ENCODE data around the gene MEIKIN.

The MEIKIN gene

DNA sequence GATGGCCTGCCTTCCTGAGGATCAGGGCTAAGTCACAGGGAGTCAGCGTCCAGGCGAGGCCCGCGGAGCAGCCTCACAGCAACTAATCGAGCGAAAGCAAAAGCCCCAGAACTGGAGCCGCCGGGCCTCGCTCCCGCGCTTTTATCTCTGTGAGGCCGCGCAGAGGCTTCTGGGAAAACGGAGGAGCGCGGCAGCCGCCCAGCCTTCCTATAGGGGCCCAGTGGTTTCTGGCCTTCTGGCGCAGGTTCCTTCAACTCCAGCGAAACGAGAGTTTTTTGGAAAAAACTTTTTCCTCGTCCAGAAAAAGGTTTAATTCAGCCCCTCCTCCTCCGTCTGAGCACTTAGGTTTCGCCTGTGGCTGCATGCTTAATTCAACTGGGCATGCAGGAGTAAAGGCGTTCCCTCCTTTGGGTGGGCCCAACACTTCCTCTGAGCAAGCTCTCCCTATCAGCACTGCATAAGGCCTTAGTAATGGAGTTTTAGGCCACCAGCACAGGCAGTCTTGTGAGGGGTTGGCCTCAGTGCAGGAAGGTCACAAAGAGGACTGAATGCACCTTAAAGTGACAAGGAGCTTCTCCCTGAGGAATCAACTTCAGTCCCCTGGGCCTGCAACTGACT, at the start of gene MEIKIN:
TSS of gene MEIKIN (minus strand) at position 113 of the 618 bp plus-strand sequence. CDS start 158 bp downstream, outside the sequence.
- no peak for DNase-seq

DNA sequence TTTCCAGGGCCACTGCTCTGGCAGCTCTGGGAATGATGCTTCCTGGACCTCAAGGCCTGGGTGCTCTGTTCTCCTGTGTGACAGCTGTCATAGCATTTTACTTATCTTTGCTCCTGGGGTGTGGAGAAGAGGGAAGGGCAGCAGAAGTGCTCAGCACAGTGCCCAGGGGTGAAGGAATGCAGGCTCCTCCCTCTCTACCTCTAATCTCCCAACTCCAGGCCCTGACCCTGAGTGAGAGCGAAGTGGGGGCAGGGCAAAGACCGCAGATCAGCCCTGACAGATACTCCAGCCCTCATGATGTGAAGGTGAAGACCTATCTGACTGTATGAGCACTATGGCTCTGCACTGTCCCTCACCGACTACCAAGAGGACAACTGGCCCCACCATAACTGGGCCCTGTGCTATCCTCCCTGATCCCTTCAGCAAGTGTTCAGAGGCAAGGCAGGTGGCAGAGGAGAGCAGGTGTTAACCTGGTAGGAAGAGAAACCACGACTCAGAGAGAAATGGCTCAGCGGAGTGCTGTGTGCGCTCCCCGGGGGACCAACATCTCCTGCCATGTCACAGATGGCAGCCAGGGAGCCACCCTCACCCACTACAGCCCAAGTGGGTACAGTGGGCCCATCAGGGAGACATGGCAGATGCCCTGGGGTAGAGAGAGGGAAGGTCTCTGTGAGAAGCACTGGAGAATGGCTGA, 49.2 kb upstream of the MEIKIN start:
- DNase-seq = no peak

DNA sequence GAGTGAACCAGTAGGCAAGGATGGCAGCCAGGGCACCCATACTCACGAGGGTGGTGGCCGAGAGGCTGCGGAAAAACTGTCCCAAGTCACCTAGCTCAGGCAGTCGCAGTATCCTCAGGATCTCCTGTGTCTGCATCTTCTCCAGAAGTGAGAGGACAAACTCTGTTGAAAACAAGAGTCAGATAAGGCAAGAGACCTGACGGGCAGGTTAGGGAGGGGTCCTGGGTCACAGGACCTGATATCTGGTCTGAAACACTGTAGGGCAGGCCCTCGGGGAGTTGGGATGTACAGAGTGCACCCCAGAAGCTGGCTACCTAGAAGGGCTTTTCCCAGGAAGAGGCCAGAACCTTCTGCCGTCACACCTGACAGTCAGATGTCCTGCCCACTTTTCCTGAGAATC, 48.6 kb upstream of the MEIKIN start:
- DNase-seq = no peak

DNA sequence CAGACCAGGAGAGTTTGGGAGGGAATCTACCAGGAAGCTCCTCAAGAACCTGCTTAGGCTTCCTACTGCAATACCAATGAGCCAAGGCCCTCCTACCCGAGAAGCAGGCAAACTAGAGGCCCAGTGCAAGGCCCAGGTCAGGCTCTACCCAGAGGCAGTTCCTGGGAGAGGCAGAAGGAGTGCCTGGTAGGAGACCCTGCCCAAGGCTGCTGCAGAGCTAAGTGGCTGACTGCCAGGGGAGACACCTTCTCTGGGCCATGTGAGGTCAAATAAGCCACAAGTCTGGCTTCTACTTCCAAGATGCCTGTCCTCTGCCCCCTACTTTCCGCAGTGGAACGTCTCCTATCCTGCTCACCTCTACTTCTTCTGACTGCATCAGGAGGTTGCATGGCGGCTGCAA, 48.2 kb upstream of the MEIKIN start:
- DNase-seq = no peak

GRCh38 chr5:131992370-131992769, 46.9 kb upstream of the MEIKIN start:
- no peak for DNase-seq

DNA sequence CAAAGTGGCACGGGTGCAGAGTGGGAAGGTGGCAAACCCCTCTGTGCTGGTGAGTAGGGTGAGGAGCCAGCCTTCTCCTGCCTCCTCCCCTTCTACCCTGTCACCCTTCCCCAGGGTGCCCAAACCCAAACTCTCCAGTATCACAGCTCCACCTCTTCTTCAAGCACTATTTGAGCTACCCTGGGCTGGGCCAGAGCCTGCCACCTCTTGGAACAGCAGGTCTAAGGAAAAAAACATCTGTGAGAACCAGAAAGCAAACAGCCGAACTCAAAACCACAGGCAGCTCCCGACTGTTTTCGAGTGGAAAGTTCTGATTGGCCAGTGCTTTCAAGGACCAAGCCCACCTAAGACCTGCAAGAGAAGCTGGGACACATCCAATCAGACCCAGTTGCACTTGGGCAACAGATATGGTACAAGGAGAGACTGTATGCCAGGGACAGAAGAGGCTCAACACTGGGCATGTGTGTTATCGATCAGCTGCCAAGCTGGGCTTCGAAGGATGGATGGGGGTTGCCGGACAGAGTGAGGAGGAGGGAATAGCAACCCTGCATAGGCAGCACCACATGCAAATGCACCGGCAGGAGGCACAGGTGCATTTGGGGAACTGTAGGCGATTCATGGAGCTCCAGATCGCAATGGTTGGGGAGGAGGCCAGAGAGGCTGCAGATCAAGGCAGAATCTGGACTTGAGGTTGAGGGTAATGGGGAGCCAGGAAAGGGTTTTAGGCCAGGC, 46.3 kb upstream of the MEIKIN start:
- DNase-seq = no peak

DNA sequence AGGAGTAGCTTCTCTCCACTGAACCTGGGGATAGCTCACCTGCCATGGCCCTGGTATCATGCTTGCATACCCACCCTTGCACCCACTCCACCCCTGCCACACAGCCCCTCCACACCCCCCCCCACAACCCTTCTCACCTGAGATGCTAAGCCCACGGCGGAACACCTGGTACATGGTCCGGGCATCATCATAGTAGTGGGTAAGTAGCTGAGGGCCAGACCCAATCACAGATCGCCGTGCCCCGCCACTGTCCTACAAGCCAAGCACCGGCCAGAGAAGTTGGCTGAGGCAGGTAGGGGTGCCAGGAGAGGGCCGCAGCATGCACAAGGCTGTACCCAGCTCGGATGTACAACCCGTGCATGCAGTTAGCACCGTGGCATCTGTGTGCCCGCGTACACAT, 45.3 kb upstream of the MEIKIN start:
- no peak for DNase-seq

GRCh38 chr5:131988601-131989000, 43.1 kb upstream of the MEIKIN start:
- no peak for DNase-seq

- DNase-seq = no peak
These were observed 41.8 kb upstream of the MEIKIN start for GRCh38 chr5:131987251-131987650.

- no peak for DNase-seq
These were observed 40.9 kb upstream of the MEIKIN start for GRCh38 chr5:131986161-131986912.

- DNase-seq = no peak
These were observed 39.6 kb upstream of the MEIKIN start for GRCh38 chr5:131984956-131985665.

DNA sequence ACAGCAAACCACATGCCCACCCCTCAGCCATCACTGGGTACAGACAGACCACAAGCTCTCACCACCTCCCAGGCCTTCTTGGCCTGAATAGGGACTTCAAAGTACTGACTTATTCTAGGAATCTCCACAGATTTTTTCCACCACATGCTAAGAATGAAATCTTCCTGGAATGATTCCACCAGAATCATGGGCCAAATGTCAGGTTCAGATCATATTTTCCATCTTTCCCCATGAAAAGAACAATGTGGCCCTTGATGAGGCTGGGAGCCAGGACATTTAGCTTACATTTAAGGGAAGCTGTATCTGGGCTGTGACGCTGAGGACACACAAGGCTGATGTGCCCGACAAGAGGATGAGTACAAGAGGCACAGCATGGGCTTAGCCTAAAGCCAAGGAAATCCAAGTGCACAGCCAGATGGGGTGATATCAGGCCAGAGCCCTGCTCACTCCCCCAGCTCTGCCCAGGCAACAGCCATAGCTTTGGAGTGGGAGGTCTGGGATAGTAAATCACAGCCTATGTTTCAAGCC, 37.8 kb upstream of the MEIKIN start:
- DNase-seq = no peak

DNA sequence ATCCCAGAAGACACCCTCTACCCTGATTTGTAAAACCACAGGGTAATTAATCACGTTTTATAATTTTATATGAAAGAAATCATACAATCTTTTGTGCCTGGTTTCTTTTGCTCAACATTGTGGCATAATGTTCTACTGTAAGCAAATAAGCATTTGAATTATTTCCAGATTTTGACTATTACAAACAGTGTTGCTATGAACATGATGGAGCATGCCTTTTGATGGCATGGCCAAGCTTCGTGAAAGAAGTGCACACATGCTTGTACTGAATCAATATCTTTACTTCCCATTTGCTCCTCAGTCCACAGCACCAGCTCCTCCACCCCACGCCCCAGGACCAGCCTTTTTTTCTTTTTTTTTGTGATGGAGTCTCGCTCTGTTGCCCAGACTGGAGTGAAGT, 36.1 kb upstream of the MEIKIN start:
- DNase-seq = no peak

DNA sequence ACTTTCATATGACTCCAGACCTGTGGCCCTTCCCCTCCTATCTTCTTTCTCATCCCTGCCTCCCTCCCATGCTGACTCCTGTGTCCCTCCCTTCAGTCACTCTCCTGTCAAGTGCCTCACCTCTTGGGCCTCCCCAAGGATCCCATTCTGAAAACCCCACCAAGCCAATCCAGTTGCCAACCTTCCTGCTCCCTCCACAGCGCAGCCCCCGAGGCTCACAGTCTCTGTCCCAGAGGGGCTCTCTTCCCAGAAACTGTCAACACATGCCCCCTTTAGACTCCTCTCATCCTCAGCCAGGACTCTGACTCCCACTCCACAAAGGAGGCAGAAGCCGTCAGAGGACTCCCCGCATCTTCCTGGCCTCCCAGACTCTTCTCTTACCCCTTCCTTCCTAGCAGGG, 35.2 kb upstream of the MEIKIN start:
- DNase-seq = no peak

DNA sequence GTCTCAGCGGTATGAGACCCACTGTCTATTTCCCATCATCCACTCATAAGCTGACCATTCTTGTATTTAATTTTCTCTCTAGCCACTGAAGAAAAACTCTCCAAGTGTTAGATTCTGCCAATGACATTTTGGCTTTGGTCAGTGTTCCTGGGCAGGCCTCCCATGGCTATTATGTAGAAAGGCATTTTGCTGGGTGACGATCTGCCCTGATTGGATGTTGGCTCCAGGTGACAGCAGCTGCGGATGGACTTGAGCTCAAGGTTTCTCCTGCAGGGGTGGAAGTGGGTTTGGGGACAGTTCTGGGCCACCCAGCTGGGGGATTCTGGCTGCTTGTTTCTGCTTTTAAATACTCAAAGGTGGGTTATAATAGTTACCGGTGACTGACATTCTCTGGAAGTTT, 34.4 kb upstream of the MEIKIN start:
- no peak for DNase-seq

DNA sequence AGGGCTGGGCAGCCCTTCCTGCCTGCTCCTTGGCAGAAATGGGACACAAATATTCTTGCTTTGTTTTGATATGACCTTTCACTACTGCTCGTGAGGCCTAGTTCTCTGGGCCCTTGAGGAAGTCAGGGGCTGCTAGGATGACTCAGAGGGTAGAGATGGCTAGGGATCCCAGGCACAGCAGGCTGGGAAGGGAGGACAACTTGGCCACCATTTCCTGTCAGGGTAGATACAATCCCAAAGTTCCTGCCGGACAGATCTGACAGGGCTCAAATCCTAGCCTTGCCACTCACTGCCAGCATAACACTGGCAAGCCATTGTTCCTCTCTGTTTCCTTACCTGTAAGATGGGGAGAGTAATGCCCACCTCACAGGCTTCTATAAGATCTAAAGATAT, 31.7 kb upstream of the MEIKIN start:
- no peak for DNase-seq

DNA sequence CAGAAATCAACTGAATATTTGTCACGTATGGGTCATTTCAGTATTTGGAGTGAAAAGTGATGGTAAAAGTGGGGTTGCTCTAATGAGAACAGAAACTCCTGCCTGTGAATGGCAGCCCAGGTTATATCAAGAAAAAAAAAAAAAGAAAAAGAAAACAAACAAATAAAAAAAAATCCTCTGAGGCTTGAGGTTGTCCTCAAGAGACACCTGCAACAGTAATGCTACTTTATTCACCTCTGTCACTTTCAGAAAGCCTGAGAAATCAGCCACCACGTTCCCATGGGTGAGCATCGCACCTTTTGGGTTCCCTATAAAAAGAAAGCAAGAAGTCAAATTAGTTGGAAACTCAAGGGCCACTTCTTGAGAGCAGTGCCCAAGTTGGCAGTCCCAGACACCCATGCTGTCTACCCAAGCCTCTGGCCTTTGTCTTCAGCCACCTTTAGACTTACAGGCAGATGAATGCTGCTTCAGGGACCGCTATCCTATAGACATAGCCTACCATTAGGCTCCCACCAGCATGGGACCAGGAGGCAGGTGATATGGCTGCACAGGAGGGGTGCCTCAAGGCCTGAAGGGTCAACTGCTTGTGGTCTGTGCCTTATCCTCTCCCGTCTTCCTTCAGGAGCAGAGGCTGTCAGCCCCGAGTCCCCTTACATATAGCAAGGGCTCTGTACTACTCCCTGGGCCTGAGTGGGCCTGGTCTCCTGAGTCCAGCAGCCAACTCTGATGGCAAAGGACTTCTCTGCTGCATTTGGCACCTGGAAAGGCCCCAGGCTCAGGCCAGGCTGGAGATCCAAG, 31.1 kb upstream of the MEIKIN start:
- no peak for DNase-seq

- no peak for DNase-seq
These were observed 29.7 kb upstream of the MEIKIN start for GRCh38 chr5:131974956-131975726.

DNA sequence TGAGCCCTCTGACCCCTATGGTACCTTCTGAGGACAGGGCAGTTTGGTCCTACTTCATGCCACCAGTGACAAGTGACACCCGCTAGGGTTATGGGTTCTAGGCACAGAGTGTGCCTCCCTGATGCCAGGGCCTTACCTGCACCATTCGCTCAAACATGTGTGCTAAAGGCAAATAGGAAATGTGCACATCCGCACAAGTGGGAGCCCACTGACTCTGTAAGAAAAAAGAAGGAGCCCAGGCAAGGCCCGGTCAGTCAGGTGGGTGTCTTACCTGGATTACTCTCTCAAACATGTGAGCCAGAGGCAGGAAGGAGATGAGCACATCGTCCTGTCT, 29.1 kb upstream of the MEIKIN start:
- no peak for DNase-seq

DNA sequence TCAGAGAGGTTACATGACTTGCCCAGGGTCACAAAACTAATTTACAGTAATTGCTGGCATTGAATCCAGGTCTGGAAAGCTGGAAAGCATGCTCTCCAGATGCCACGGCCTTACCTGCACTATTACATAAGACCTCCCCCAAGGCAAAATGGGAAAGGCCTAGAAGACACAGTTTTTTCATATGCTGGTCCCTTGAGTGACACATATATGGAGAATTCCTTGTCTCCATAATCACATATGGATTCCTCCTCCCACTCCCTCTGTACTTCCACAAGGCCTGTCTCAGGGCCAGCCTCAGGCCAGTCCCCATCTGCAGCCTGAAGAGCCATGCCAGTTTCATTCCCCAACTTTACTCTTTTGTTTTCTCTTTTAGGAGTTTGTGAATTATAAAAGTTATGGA, 28.6 kb upstream of the MEIKIN start:
- no peak for DNase-seq

DNA sequence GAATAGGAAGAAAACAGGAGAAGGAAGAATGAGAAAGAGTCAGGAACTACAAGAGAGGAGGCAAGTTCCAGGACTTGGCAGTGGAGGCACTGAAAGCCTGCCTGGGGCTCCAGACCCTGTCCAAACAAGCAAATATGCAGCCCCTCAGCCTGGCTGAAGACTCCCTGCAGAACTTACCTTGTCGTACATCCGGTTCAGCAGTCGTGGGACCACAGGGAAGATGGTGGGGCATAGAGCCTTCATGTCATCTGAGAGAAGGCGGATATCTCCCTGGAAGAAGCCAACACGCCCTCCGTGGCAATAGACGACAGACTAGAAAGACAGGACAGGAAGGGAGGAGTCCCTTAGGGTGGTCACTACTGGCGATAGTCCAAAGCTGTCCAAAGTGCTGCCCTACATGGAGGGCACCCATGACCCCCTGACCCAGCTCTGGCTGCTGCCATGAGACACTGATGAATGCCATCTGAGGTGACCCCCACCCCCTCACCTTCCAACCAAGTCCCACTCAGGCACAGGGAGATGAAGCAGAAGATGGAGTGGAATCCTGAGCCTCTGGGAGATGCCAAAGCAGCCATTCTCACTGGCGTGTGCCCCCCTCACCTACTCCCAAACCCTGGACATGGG, 27.7 kb upstream of the MEIKIN start:
- no peak for DNase-seq

Data from amniotic stem cell (primary cell).